HepG2 (cell line): Measurements from ENCODE around the gene VDAC1. TPM values are rescaled to one million over a fixed set of nuclear protein-coding genes. Genes with fewer than 3 reads are reported as not detected.

ENCODE experiments used
- ATAC-seq: fragments of 200-7000 bp; cut with Tn5 transposase; 3 replicates; pipeline ENCODE4 v1.9.1; 2020; ENCODE audit warnings: mild to moderate bottlenecking, moderate library complexity
- BruUV-seq: library from RNA; stranded (reverse); fragments of 400-500 nt; replicated peaks from 2 replicates; lab custom pipeline; 2021; lab: Mats Ljungman, UMichigan
- CTCF ChIA-PET: fragments of 300-600 bp; formaldehyde crosslinking; extraction: SDS; loops from one replicate; lab custom pipeline; 2021; ENCODE audit warnings: low total read pairs, inconsistent platforms, low intra/inter-chr PET ratio; lab: Yijun Ruan, JAX
- POLR2A ChIA-PET: fragments of 350-600 bp; sonication (Branson Sonifier 250); formaldehyde crosslinking; loops from one replicate; lab custom pipeline; 2020; ENCODE audit warnings: antibody characterized with exemption, inconsistent platforms; lab: Yijun Ruan, JAX
- DNase-seq: peaks from one replicate; pipeline ENCODE4 v3.0.0-alpha.2; 2015; ENCODE audit warnings: low spot score
- FAIRE-seq: peaks from 3 replicates; lab custom pipeline; 2011; peaks lifted over from hg19 to GRCh38; lab: Jason Lieb, UNC
- H2AFZ ChIP-seq: one replicate; pipeline ENCODE4 v1.6.1; 2011; ENCODE audit warnings: low read length, inconsistent platforms
- H3K27ac ChIP-seq: fragments of 300-600 bp; 3 replicates; pipeline ENCODE4 v1.8.0; 2011; ENCODE audit warnings: mixed run types, mild to moderate bottlenecking, mixed read lengths, low read length, inconsistent platforms; ENCODE audit not compliant: insufficient read depth; ENCODE audit errors: extremely low read length
- H3K27me3 ChIP-seq, 2 experiments: fragments of 200-600 bp in 1 of 2; 2 replicates in 1 of 2; 3 replicates in 1 of 2; pipeline versions ENCODE4 v1.6.0 to v1.8.0; 2011; ENCODE audit warnings: low read length in 2 of 2, mild to moderate bottlenecking in 2 of 2, moderate library complexity in 2 of 2, inconsistent platforms in 1 of 2; ENCODE audit not compliant: insufficient read depth in 2 of 2, control insufficient read depth in 1 of 2
- H3K36me3 ChIP-seq, 2 experiments: fragments of 200-600 bp in 1 of 2; replicated peaks in 1 of 2; 2 replicates in 1 of 2; 3 replicates in 1 of 2; pipeline versions ENCODE4 v1.5.1 to v1.8.0; 2011; ENCODE audit warnings: low read length in 2 of 2, inconsistent platforms in 1 of 2; ENCODE audit not compliant: insufficient read depth in 2 of 2, control insufficient read depth in 1 of 2
- H3K4me1 ChIP-seq: 2 replicates; pipeline ENCODE4 v1.5.1; 2012; ENCODE audit warnings: low read length, inconsistent platforms; ENCODE audit not compliant: insufficient read depth
- H3K4me2 ChIP-seq: 2 replicates; pipeline ENCODE4 v1.6.0; 2011; ENCODE audit warnings: low read depth, low read length, inconsistent platforms
- H3K4me3 ChIP-seq, 3 experiments: fragments of 200-600 bp in 1 of 3; sonication (generic), shearing (Covaris generic) in 1 of 3; replicated peaks in 1 of 3; 2 replicates each; pipeline ENCODE4 v1.5.1; 2011 to 2016; ENCODE audit warnings: low read length in 3 of 3, inconsistent platforms in 2 of 3, low read depth in 2 of 3, mild to moderate bottlenecking in 2 of 3, control low read depth in 1 of 3, mixed read lengths in 1 of 3; ENCODE audit not compliant: insufficient read depth in 1 of 3
- H3K79me2 ChIP-seq: one replicate; pipeline ENCODE4 v1.6.1; 2011; ENCODE audit warnings: low read length, inconsistent platforms; ENCODE audit not compliant: insufficient read depth
- H3K9ac ChIP-seq: 2 replicates; pipeline ENCODE4 v1.6.0; 2011; ENCODE audit warnings: mild to moderate bottlenecking, low read depth, low read length, inconsistent platforms; ENCODE audit not compliant: insufficient read depth
- H3K9me3 ChIP-seq: 2 replicates; pipeline ENCODE4 v1.5.1; 2012; ENCODE audit warnings: mild to moderate bottlenecking, low read length
- H4K20me1 ChIP-seq: 2 replicates; pipeline ENCODE4 v1.6.0; 2011; ENCODE audit warnings: inconsistent platforms, mild to moderate bottlenecking, low read length, moderate library complexity; ENCODE audit not compliant: insufficient read depth
- BORCS8-MEF2B ChIP-seq: sonication (generic); formaldehyde crosslinking; IDR thresholded peaks from 2 replicates; pipeline ENCODE4 v1.8.0; 2022; ENCODE audit warnings: mild to moderate bottlenecking, missing genetic modification reagents
- CENPBD1 ChIP-seq: sonication (generic); formaldehyde crosslinking; IDR thresholded peaks from 2 replicates; pipeline ENCODE4 v1.8.0; 2022; ENCODE audit warnings: missing genetic modification reagents, low read depth, mild to moderate bottlenecking, borderline replicate concordance
- KLF13 ChIP-seq: sonication (generic); formaldehyde crosslinking; IDR thresholded peaks from 2 replicates; pipeline ENCODE4 v1.4.0; 2020; ENCODE audit warnings: mild to moderate bottlenecking, missing genetic modification reagents
- KMT2A ChIP-seq: sonication (generic); formaldehyde crosslinking; IDR thresholded peaks from 2 replicates; pipeline ENCODE4 v1.4.0; 2020; ENCODE audit warnings: missing genetic modification reagents
- MAZ ChIP-seq, 2 experiments: sonication (generic) in 1 of 2; formaldehyde crosslinking in 1 of 2; IDR thresholded peaks; 2 replicates each; pipeline versions ENCODE4 v1.5.0 to v1.6.1; 2012 to 2020; ENCODE audit warnings: low read depth in 2 of 2, mild to moderate bottlenecking in 2 of 2, borderline replicate concordance in 1 of 2, improper control_type of control experiment in 1 of 2, low read length in 1 of 2, missing genetic modification reagents in 1 of 2, moderate library complexity in 1 of 2
- NFYC ChIP-seq: IDR thresholded peaks from 2 replicates; pipeline ENCODE4 v1.6.1; 2016; ENCODE audit warnings: missing genetic modification reagents, missing compliant biosample characterization
- PHF8 ChIP-seq: sonication (generic); formaldehyde crosslinking; IDR thresholded peaks from 2 replicates; pipeline ENCODE4 v1.5.0; 2020; ENCODE audit warnings: missing genetic modification reagents
- RFXAP ChIP-seq: sonication (generic); formaldehyde crosslinking; IDR thresholded peaks from 2 replicates; pipeline ENCODE4 v1.4.0; 2020; ENCODE audit warnings: missing genetic modification reagents, borderline replicate concordance
- SRF ChIP-seq: IDR thresholded peaks from 2 replicates; pipeline ENCODE4 v1.6.1; 2011; ENCODE audit warnings: mild to moderate bottlenecking, low read depth, low read length, moderate library complexity
- TARDBP ChIP-seq: sonication (generic); formaldehyde crosslinking; IDR thresholded peaks from 2 replicates; pipeline ENCODE4 v1.8.0; 2022; ENCODE audit warnings: mild to moderate bottlenecking, missing genetic modification reagents
- TEAD3 ChIP-seq: optimal IDR thresholded peaks from 2 replicates; pipeline ENCODE3; 2016; ENCODE audit warnings: borderline replicate concordance
- ZBTB42 ChIP-seq: sonication (generic); formaldehyde crosslinking; IDR thresholded peaks from 2 replicates; pipeline ENCODE4 v1.5.0; 2020; ENCODE audit warnings: mild to moderate bottlenecking, missing genetic modification reagents
- ZBTB7A ChIP-seq: sonication (generic); formaldehyde crosslinking; IDR thresholded peaks from 2 replicates; pipeline ENCODE4 v1.8.0; 2022; ENCODE audit warnings: mild to moderate bottlenecking, missing genetic modification reagents
- ZNF292 ChIP-seq: sonication (generic); formaldehyde crosslinking; IDR thresholded peaks from 2 replicates; pipeline ENCODE4 v1.8.1; 2022; ENCODE audit warnings: mild to moderate bottlenecking, low read depth, missing genetic modification reagents, borderline replicate concordance
- ZNF484 ChIP-seq: sonication (generic); formaldehyde crosslinking; IDR thresholded peaks from 2 replicates; pipeline ENCODE4 v1.5.1; 2020; ENCODE audit warnings: mild to moderate bottlenecking, low read depth, missing genetic modification reagents, borderline replicate concordance
- ZNF7 ChIP-seq: IDR thresholded peaks from 2 replicates; pipeline ENCODE4 v1.6.1; 2016; ENCODE audit warnings: missing biosample characterization, missing genetic modification reagents
- WGBS: methylation state at CpG from one replicate; pipeline ENCODE4 v1.1.6; 2017; ENCODE audit warnings: low lambda C conversion rate; 5-methylcytosine and 5-hydroxymethylcytosine counted together
- in situ Hi-C: cut with HindIII; loops from 2 replicates; pipeline ENCODE4 v1.10.0; 2017; ENCODE audit warnings: low pct_unique_long_range_greater_than_20kb; ENCODE audit not compliant: extremely low pct_ligation_motif_present
- intact Hi-C: fragments of 100-400 bp; cut with micrococcal nuclease; formaldehyde crosslinking; loops from one replicate; pipeline ENCODE4 v1.10.0; 2022; ENCODE audit not compliant: unreplicated experiment
- polyA plus RNA-seq, 8 experiments: library from polyadenylated mRNA; depleted of rRNA in 3 of 8; stranded (reverse) in 7 of 8; unstranded in 1 of 8; fragments of >200 nt; fragmentation: Illumina TruSeq in 4 of 8; extraction: Trizol in 4 of 8; gene quantifications; 2 replicates each; pipeline versions ENCODE4 v1.2.1 to v1.2.3, GENCODE V29; 2011 to 2016; ENCODE audit warnings: low read depth in 4 of 8, missing spikeins in 1 of 8, mixed read lengths in 1 of 8; ENCODE audit not compliant: insufficient read depth in 1 of 8
- total RNA-seq, 5 experiments: library from RNA; depleted of rRNA; stranded (reverse); fragments of >200 nt; fragmentation: Illumina TruSeq; extraction: Trizol; gene quantifications; 2 replicates each; pipeline ENCODE4 v1.2.3, GENCODE V29; 2016; ENCODE audit warnings: low read depth in 1 of 5
- TF ChIP-seq, protein P1 (sequence below): IDR thresholded peaks from 2 replicates; pipeline ENCODE4 v1.6.1; 2016; ENCODE audit warnings: low read depth
- TF ChIP-seq, protein P2 (sequence below): sonication (generic); formaldehyde crosslinking; IDR thresholded peaks from 2 replicates; pipeline ENCODE4 v1.8.0; 2022; ENCODE audit warnings: missing genetic modification reagents, mild to moderate bottlenecking, inconsistent platforms, borderline replicate concordance
- TF ChIP-seq, protein P3 (sequence below): sonication (generic); formaldehyde crosslinking; IDR thresholded peaks from 2 replicates; pipeline ENCODE4 v1.8.1; 2023; ENCODE audit warnings: missing genetic modification reagents, mild to moderate bottlenecking, borderline replicate concordance

VDAC1 gene
- total and polyA plus RNA-seq, 2 of the 13 experiments (the other 11 are each of a cell fraction or from before 2014, with no cell fraction given) = 112 to 380 TPM

- intact Hi-C loops (no loop called here), in situ Hi-C loops (no loop called here)
- Histone ChIP-seq H3K4me2 (peak overlapping the region; percentile 87), H2AFZ (no peak overlapping the region), H3K4me1 (peaks cover 93% of the 10 kb centered on the region), H3K27me3 (no peaks in the 10 kb centered on the region), H3K4me3 (0 out of 6 replicates have a peak overlapping the region, but pooled peaks of 1 of the 3 experiments have one; percentile 53), H3K79me2 (peaks cover 98% of the 10 kb centered on the region), H3K36me3 (peaks cover 6 to 14% of the 10 kb centered on the region in 2 experiments), H3K9ac (no peak overlapping the region), H3K27ac (peak overlapping the region; percentile 16), H3K9me3 (no peaks in the 10 kb centered on the region), H4K20me1 (peaks cover 89% of the 10 kb centered on the region)
- BruUV-seq = no TSS peak
- ChIA-PET CTCF (no interaction called here), POLR2A (interaction anchor here (2.1 to 7.4 kb wide), 4 partner anchors 8 to 26 kb away, joined by 16 to 94 read pairs (median 44); partner anchors contain the start of genes C5orf15 and VDAC1)
- FAIRE-seq (no peak), DNase-seq (no peak), ATAC-seq (peak; percentile 18)
- WGBS = 52% methylated on average over 3 of the region's 3 CpGs
- TF ChIP-seq RFXAP (CRISPR knock-in tag) = no peak
- no peak for TF ChIP-seq ZNF292
- no peak for TF ChIP-seq ZNF484 (CRISPR knock-in tag)
- TF ChIP-seq MAZ (IDR thresholded peaks at IDR 0.05; ENCODE audit: borderline replicate concordance, low read depth, low read length) = no peak
- TF ChIP-seq MAZ (CRISPR knock-in tag; IDR thresholded peaks at IDR 0.05; ENCODE audit: low read depth) = 0 out of 2 replicates have a peak, but pooled peaks have one; percentile 30
- no peak for TF ChIP-seq KLF13
- TF ChIP-seq ZBTB42 = no peak
- TF ChIP-seq PHF8 (CRISPR knock-in tag) = no peak
- peak; percentile 8; the same call in 1 of the 2 replicates for TF ChIP-seq TARDBP (CRISPR knock-in tag)
- no peak for TF ChIP-seq SRF
- no peak for TF ChIP-seq KMT2A
- TF ChIP-seq TEAD3 (CRISPR knock-in tag) = no peak
- no peak for TF ChIP-seq BORCS8-MEF2B (CRISPR knock-in tag)
- TF ChIP-seq ZBTB7A = peak; percentile 61; the same call in 1 of the 2 replicates
- TF ChIP-seq, protein P1, sequence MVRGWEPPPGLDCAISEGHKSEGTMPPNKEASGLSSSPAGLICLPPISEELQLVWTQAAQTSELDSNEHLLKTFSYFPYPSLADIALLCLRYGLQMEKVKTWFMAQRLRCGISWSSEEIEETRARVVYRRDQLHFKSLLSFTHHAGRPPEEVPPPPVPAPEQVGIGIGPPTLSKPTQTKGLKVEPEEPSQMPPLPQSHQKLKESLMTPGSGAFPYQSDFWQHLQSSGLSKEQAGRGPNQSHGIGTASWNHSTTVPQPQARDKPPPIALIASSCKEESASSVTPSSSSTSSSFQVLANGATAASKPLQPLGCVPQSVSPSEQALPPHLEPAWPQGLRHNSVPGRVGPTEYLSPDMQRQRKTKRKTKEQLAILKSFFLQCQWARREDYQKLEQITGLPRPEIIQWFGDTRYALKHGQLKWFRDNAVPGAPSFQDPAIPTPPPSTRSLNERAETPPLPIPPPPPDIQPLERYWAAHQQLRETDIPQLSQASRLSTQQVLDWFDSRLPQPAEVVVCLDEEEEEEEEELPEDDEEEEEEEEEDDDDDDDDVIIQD (CRISPR knock-in tag) = no peak
- TF ChIP-seq, protein P2, sequence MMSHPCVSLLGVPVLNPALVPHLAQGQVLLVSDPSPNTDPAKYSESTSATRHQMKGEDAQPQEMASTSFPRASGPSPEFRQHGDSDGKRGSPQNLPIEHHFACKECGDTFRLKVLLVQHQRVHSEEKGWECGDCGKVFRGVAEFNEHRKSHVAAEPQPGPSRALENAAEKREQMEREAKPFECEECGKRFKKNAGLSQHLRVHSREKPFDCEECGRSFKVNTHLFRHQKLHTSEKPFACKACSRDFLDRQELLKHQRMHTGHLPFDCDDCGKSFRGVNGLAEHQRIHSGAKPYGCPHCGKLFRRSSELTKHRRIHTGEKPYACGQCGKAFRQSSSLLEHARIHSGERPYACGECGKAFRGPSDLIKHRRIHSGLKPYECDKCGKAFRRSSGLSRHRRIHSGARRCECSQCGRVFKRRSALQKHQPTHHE (CRISPR knock-in tag) = no peak
- TF ChIP-seq NFYC (CRISPR knock-in tag) = no peak
- no peak for TF ChIP-seq ZNF7 (CRISPR knock-in tag)
- TF ChIP-seq, protein P3, sequence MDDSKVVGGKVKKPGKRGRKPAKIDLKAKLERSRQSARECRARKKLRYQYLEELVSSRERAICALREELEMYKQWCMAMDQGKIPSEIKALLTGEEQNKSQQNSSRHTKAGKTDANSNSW (CRISPR knock-in tag) = no peak
- no peak for TF ChIP-seq CENPBD1
Observed at GRCh38 chr5:133996683-133997252, 8.0 kb downstream of the VDAC1 start.
